Activated CD8-positive, alpha-beta memory T cell treated with anti-CD3 and anti-CD28 coated beads for 24 hours (primary cell): ENCODE measurements around the gene NAT9.
A peak's percentile ranks its signal among the peaks of the same experiment; 100 is the strongest.

Experiments used
- DNase-seq: peaks from one replicate; pipeline ENCODE4 v3.0.0-alpha.2; 2020

The NAT9 gene

GRCh38 chr17:74804683-74805082, 28.5 kb upstream of the NAT9 start:
- no peak for DNase-seq

GRCh38 chr17:74803971-74804370, 27.8 kb upstream of the NAT9 start:
- no peak for DNase-seq

GRCh38 chr17:74803388-74803930, 27.3 kb upstream of the NAT9 start:
- DNase-seq: no peak

GRCh38 chr17:74801896-74802295, 25.8 kb upstream of the NAT9 start:
- no peak for DNase-seq

GRCh38 chr17:74800531-74800930, 24.4 kb upstream of the NAT9 start:
- no peak for DNase-seq

- DNase-seq: no peak
Measured at GRCh38 chr17:74799097-74799496, 23.0 kb upstream of the NAT9 start.

GRCh38 chr17:74798239-74798707, 22.1 kb upstream of the NAT9 start:
- no peak for DNase-seq

- DNase-seq: no peak
Measured at GRCh38 chr17:74797824-74798223, 21.7 kb upstream of the NAT9 start.

GRCh38 chr17:74796866-74797265, 20.7 kb upstream of the NAT9 start:
- DNase-seq: no peak

GRCh38 chr17:74796211-74796610, 20.1 kb upstream of the NAT9 start:
- DNase-seq: no peak

- no peak for DNase-seq
Measured at GRCh38 chr17:74795327-74796020, 19.3 kb upstream of the NAT9 start.

GRCh38 chr17:74792586-74793105, 16.5 kb upstream of the NAT9 start:
- no peak for DNase-seq

- DNase-seq: no peak
Measured at GRCh38 chr17:74790161-74791058, 14.3 kb upstream of the NAT9 start.

GRCh38 chr17:74786431-74787055, 10.4 kb upstream of the NAT9 start:
- DNase-seq: no peak

- no peak for DNase-seq
Measured at GRCh38 chr17:74785981-74786360, 9.8 kb upstream of the NAT9 start.

GRCh38 chr17:74785096-74785980, 9.2 kb upstream of the NAT9 start:
- no peak for DNase-seq

GRCh38 chr17:74784125-74784810, 8.1 kb upstream of the NAT9 start:
- no peak for DNase-seq

- no peak for DNase-seq
Measured at GRCh38 chr17:74782571-74782970, 6.4 kb upstream of the NAT9 start.

- no peak for DNase-seq
Measured at GRCh38 chr17:74780443-74781238, 4.5 kb upstream of the NAT9 start.

GRCh38 chr17:74779948-74780400, 3.8 kb upstream of the NAT9 start:
- DNase-seq: peak; percentile 75

GRCh38 chr17:74779501-74779900, 3.4 kb upstream of the NAT9 start:
- no peak for DNase-seq
